ENCODE measurements around the gene MYO7B.

Gene MYO7B

DNA sequence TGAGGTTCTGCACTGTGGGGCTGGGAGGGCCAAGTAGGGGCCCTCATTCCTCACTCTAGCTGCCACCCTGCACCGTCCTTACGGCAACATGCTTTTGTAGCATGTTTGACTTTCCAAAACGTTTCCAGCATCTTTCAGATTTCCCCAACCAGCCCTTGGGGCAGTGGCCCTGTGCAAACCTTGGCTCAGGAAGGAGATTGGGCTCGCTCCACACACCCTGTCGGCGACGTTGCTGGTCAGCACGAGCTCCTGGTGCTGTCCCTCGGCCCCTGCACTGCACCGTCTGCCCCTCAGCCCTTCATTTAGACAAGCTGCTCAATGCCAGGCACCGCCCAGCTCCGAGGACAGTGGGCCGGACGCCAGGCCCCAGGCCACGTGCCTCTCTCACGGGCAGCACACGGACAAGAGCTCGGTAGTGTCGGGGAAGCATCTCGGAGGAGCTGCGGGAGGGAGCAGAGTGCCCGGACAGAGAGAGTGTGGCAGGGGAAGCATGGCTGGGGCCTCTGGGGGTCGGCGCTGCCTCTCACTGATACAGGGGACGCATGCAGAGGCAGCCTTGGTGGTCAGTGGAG, 117.4 kb downstream of the MYO7B start:
- H3K4me3 ChIP-seq (ENCODE audit: low read depth, low read length): no peak overlapping the region
- no peak for DNase-seq (ENCODE audit: low read depth)

DNA sequence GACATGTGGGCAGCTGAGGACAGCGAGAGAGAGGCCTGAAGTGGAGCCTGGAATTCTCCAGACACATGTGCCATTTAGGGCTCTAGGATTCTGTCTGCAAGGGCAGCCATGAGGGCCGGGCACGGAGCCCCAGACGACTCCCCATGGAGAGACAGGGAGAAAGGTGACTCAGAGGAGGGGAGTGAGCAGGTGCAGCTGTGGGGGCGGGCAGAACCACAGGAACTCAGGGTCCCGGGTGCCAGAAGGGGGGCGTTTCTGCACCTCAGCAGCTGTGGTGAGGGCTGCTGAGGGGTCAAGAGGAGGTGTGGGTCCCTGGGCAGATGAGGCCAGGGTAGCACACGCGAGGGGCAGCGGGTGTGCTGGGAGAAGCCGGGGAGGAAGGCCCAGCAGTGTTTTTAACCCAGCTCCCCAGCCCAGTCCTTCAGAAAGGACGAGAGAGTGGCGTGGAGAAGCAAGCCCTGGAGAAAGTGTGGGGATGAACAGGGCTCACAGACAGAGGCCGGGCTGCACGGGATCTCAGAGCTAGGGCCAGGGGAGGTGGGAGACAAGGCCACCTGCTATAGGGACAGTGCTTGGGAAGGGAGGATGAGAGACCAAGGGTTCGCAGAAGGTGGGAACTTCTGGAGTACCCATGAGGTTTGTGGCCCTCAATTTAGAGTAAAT, 118.1 kb downstream of the MYO7B start:
- no peak for DNase-seq (ENCODE audit: low read depth)
- no peak overlapping the region for H3K4me3 ChIP-seq (ENCODE audit: low read depth, low read length)

DNA sequence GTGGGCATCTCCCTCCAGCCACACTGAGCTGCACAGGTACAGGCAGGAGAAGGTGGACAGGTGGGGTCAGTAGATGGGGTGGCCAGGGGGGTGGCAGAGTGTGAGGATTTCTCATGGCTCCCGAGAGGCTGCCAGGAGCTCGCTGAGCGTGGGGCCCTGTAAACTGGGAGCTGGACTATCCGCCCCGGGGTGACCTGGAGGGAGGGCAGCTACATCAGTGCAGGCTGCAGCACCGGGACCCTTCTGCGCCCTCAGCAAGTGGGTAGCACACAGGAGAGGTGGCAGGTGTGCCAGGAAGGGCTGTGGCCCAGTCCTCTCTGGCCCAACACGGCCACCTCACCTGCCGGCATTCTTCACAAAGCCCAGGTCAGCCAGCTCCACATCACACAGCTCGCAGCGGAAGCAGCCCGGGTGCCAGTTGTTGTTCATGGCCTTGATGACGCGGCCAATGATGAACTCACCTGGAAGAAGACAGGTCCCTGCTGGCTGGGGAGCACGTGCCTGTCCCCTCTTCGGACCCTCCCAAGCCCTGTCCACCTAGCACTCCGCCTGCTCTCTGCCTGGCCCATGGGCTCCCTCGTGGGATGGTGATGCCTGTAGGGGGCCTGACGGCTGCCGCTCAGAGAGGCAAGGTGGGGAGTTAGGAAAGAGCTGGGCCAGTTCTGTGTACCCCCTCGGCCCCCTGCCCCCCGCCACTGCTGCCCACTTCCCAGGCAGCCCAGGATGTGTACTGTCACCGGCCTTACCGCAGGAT, 118.8 kb downstream of the MYO7B start:
- DNase-seq (ENCODE audit: low read depth): no peak
- H3K4me3 ChIP-seq (ENCODE audit: low read depth, low read length): no peak overlapping the region

DNA sequence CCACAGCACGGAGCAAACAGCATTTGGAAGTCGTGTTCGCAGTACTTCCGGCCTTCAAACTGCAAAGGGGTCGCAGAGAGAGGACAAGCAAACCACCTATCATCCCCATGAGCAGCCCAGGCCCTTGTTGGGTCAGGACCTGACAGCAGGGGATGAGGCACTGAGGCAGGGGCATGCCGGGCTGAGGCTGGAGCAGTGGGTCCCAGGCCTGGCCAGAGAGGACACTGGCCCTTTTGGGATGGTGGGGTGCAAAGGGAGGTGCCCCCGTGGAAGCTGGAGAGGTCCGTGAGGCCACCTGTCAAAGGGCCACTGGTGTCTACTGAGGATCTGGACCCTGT, 119.3 kb downstream of the MYO7B start:
- no peak for DNase-seq (ENCODE audit: low read depth)
- no peak overlapping the region for H3K4me3 ChIP-seq (ENCODE audit: low read depth, low read length)

DNA sequence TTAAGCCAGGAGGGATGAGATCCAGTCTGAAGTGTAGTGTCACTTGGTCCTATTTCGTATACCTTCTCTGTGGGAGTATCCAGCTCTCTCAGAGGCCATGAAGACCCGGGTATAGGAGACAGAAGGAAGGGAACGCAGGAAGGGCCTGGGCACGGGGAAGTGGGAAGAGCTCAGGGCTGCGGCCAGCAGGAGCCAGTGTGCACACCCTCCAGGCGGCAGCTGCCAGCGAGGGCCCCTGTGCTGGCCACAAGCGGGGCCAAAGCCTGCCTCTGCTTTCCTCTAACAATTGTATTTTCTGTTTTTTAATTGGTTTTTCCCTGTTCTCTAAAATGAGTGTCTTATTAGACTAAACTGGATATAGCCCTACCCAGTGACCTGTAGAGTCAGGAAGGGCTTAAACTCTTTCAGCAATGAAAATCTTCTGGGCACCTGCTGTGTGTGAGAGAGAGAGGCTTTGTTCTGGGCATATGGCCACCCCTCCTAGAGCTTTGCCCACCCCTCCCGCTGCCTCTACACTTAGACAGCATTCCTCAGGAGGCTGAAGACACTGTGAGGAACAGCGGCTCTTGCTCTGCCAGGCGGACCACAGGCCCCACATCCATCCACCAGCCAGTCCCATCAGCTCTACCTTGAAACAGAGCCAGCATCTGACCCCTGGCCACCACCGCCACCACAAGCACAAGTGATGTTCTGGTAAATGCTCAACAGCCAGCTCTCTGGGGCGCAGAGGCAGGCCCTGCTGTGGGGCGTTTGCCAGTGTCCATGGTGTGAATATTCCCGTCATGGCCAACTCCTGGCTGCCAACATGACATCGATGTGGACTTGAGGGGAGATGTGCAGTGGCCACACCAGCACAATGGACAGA, 120.0 kb downstream of the MYO7B start:
- DNase-seq (ENCODE audit: low read depth): no peak
- H3K4me3 ChIP-seq (ENCODE audit: low read depth, low read length): no peak overlapping the region

DNA sequence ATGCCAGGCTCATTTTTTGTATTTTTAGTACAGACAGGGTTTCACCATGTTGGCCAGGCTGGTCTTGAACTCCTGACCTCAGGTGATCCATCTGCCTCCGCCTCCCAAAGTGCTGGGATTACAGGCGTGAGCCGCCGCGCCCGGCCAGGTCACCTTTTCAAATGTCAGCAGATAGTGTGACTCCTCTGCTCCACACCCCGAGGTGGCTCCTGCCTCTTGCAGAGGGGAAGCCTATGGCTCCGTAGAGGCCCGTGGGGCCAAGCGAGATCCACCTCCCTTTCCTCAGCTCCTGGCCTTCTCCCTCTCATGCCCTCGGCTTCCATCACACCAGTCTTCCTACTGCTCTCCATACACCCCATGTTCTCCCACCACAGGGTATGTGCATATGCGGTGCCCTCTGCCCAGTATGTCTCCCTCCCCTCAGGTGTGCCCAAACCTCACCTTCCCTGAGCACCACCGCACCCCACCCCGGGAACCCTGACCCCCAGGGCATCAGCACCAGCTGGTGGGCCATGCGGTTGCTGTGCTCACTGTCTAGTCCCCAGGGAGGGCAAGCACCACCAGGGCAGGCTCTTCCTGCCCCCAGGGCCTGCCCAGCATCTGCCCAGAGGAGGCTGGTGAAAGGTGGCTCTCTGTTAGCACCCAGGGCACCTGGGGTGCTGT, 121.2 kb downstream of the MYO7B start:
- H3K4me3 ChIP-seq (ENCODE audit: low read depth, low read length): no peak overlapping the region
- no peak for DNase-seq (ENCODE audit: low read depth)

DNA sequence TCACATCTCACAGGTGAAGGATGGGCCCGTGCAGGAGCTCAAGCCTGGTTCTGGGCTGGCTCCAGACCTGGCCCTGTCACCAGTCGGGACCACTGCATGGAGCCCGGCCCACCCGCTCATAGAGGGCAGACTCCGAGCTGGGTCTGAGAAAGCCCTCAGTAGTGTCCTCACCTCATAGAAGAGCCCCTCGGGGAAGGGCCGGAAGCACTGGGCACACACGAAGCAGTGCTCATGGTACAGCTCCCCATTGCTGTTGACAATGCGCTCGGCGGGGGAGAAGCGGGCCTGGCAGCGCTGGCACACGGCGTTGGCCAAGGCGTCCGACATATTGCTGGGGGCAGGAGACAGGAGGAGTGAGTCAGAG, 121.7 kb downstream of the MYO7B start:
- H3K4me3 ChIP-seq (ENCODE audit: low read depth, low read length): no peak overlapping the region
- no peak for DNase-seq (ENCODE audit: low read depth)

DNA sequence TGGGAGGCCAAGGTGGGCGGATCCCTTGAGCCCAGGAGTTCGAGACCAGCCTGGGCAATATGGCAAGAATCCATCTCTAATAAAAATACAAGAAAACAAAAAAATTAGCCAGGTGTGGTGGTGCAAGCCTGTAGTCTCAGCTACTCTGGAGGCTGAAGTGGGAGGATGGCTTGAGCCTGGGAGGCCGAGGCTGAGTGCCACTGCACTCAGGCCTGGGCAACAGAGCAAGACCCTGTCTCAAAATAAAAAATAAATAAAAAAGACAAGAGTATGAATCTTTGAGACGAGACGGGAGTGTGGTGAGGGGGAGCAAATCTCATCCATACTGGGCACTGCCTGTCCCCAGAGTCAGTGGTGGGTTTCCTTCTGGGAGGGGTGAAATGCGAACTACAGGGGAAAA, 122.7 kb downstream of the MYO7B start:
- H3K4me3 ChIP-seq (ENCODE audit: low read depth, low read length): no peak overlapping the region
- no peak for DNase-seq (ENCODE audit: low read depth)

DNA sequence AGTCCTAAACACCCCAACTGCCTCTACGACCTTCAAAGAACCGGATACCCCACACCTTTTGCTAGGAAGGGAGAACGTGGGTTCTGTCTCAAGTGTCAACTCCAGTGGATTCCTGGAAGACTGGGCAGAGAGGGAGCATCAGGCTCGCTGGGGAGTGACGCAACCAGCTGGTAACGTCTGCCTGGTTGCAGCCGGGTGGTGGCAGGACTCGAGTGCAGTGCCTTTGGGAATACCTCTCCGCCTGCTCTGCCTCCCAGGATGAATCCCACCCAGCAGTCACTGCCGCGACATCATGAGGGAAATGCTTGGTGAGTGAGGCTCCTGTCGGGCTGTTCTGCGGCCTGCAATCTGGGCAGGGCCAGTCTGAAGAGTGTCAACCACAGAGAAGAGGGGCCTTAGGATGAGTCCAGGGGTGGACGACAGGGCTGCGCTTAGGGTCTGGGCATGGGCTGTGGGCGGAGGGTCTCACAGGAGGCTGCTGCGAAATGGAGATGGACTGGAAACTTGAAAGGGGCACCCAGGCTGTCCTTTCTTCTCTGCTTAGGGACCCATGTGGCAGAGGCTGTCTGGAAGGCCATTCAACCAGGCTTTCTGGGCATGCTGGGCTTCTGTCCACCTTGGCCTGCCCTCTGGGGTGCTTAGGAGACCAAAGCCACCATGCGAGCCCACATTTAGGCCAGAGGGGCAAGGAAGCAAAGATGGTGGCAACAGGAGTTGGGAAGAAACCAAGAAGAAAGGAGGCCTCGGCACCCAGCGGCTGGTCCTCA, 123.3 kb downstream of the MYO7B start:
- DNase-seq (ENCODE audit: low read depth): no peak
- H3K4me3 ChIP-seq (ENCODE audit: low read depth, low read length): no peak overlapping the region

DNA sequence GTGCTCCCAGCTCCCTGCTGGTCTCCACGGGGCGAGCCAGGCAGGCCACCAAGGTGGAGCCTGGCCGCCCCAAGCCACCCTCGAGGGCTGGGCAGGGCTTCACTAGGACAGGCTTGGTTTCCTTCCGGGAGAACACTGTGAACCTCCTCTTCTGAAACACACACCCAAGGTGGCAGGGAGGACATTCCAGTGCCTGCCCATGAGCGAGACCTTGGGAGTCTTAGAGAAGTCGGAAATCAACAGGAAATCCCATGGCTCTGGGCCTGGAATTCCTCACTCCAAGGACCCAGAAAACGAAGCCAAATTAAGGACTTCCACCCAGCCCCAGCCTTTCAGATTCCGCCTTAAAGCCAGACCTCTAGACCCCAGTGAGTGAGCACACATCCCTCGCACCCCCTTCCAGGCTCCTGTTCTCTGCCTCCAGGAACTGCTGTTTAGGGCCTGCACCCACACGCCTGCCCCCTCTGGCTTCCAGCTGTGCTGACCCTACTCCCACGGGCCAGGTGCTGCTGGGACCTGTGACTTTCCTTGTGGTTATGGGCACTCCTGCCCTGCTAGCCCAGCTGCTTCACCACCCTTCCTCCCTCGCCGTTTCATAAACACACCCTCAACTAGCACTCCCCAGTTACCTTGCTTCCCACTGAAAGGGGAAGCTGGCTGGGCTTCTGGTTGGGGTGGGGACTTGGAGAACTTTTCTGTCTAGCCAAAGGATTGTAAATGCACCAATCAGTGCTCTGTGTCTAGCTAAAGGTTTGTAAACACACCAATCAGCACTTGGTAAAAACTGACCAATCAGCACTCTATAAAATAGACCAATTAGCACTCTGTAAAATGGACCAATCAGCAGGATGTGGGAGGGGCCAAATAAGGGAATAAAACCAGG, 124.2 kb downstream of the MYO7B start:
- no peak overlapping the region for H3K4me3 ChIP-seq (ENCODE audit: low read depth, low read length)
- no peak for DNase-seq (ENCODE audit: low read depth)

DNA sequence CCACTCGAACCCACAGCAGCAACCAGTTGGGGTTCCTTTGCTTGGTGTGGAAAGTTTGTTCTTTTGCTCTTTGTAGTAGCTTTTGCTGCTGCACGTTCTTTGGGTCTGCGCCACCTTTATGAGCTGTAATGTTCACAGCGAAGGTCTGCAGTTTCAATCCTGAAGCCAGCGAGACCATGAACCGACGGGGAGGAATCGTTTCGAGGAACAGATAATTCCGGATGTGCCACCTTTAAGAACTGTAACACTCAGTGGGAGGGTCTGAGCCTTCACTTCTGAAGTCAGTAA, 124.8 kb downstream of the MYO7B start:
- DNase-seq (ENCODE audit: low read depth): no peak
- no peak overlapping the region for H3K4me3 ChIP-seq (ENCODE audit: low read depth, low read length)

DNA sequence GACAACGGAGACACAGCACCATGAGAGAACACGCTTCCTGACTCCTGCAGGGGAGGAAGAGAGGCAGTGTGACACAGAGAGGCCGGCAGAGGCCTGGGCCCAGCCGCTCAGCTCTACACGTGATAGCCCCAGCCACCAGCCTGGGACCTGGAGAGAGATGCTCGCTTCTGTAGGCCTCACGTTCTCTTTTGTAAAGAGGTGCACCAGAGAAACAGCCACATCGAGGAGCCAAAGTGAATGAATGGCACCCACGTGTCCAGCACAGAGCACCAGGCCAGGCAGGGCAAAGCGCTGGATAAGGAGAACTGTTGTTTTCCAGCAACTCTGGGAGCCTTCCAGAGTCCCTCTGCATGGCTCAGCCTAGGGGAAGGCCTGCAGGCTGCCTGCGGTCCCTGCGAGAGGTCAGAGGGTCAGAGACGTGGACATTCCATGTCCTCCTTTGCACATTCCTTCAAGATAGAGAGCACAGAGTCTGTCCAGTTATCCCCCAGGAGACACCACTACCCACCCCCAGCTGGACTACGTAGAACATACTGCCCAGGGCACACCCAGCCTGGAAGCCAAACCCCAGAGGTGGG, 125.7 kb downstream of the MYO7B start:
- no peak overlapping the region for H3K4me3 ChIP-seq (ENCODE audit: low read depth, low read length)
- no peak for DNase-seq (ENCODE audit: low read depth)

DNA sequence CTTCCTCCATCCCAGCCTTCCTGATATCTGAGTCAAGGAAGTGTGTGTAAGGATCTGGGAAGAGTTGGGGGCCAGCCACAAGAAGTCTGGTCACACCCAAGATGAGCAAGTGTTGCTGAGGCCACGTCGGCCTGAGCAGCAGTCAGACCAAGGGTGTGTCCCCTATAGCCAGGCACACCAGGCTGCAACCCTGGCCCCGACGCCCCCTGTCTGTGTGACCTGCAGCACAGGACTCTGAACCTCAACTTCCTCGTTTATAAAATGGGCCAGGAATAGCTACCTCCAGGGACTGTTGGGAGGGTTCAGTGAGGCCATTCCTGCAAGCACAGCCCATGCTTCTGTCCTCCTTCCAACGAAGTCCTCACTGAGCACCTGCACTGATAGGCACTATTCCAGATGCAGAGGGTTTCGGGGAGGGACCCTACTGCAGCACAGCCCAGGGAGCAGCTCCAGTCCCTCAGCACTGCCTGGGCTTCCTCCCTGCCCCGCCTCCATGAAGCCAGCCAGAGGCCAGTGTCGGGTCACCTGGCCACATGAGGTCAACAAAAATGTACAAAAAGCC, 126.5 kb downstream of the MYO7B start:
- no peak for DNase-seq (ENCODE audit: low read depth)

DNA sequence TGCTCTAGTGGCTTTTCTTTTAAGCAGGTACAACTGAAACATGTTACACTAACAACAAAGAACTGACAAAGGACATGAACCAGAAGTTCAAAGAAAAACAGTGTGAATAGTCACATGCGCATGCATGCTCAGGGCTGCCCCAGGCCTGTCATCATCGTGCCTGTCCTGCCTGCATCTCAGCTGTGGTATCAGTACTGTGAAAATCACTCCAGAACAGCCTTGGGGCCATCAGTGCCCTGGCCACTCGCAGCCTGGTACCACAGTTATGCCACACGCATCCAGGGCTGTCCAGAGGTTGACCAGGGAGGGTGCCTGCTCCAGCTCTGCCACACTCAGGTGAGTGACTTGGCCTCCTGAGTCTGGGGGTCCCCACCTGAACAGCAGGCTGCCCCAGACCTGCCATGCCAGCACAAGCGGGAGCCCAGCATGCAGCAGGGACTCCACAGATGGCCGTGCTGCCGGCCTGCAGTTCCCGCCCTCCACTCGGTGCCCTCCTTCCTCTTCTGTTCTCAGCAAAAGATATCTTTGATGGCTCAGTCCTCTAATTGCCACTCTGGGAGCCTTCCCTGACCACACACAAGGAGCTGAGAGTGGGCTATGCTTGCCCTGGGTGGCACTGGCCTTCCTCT, 127.6 kb downstream of the MYO7B start:
- H3K4me3 ChIP-seq (ENCODE audit: low read depth, low read length): no peak overlapping the region
- no peak for DNase-seq (ENCODE audit: low read depth)

More for the DNA sequence above, 126.5 kb downstream of the MYO7B start:
- H3K4me3 ChIP-seq (ENCODE audit: low read depth, low read length): no peak overlapping the region

DNA sequence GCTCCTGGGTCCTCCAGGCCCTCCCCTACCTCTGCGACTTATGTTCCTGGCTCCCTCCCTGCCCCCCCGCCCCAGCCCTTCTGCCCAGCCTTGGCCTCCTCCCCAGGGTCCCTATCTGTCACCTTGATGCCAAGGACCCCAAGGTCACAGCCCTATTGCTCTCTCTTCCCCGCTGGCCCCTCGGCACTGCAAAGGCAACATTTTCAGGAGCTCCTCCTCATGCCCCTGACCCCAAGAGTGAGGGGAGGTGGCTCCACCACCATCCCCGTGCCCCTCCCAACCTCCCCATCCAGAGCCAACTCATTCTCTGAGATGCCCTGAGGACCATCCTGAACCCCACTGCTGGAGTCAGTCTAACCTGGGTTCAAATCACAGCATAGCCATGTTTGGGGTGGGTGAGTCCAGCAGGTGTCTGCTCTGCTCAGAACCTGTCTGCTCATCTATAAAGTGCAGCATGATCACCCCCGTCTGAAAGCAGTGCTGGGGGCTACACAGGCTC, 128.1 kb downstream of the MYO7B start:
- H3K4me3 ChIP-seq (ENCODE audit: low read depth, low read length): no peak overlapping the region
- no peak for DNase-seq (ENCODE audit: low read depth)

DNA sequence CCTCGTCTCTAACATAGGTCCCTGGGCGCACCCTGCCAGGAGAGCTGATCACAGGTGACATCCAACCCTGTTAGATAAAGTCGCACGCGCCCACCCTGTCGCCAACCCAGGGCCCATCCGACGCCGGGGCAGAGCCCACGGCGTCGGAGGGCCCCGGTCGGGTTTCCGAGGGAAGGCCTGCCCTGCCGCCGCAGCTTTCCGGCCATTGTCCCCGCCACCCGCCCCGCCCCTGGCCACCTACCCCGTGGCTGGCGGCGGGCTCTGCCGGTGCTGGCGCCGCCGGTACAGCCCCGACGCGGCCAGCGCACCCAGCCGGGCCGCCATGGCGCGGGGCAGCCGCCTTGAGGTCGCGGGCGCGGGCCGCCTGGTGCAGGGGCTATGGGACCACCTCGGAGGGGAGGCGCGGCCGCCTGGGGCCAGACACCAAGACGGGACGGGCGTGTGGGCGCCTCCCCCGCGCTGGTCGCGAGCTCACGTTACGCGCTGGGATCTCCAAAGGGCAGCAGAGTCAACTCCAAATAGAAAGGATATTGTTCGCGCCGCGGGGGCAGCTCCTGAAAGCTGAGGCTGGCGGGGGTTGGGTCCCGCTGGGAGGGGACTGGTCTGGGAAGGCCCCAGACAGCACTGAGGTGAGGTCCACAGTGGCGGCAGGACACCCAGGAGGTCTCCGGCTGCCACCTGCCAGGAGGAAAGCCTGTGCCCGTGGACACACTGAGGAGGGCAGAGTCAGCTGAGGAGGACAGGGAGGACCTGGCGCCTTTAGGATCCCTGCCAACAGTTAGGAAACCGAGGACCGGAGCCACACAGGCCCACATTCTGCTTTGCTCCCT, 128.8 kb downstream of the MYO7B start:
- no peak overlapping the region for H3K4me3 ChIP-seq (ENCODE audit: low read depth, low read length)
- DNase-seq (ENCODE audit: low read depth): no peak
